ENCODE data around the gene MET. TPM values are rescaled to one million over a fixed set of nuclear protein-coding genes. Genes with fewer than 3 reads are reported as not detected.

MET gene
- total and polyA plus RNA-seq, 2 of the 8 experiments (the other 6 are each of a cell fraction or from before 2014, with no cell fraction given), result 3.5 to 12.9 TPM

DNA sequence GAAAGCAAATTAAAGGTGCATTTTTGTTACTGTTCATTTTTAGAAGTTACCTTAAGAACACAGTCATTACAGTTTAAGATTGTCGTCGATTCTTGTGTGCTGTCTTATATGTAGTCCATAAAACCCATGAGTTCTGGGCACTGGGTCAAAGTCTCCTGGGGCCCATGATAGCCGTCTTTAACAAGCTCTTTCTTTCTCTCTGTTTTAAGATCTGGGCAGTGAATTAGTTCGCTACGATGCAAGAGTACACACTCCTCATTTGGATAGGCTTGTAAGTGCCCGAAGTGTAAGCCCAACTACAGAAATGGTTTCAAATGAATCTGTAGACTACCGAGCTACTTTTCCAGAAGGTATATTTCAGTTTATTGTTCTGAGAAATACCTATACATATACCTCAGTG lies 99.6 kb downstream of the MET start (continued):
- TF ChIP-seq CHD1 (IDR thresholded peaks at IDR 0.05; ENCODE audit: low read depth, low read length), result no peak
- no peak for TF ChIP-seq TBP (IDR thresholded peaks at IDR 0.05; ENCODE audit: low read depth, low read length)
- no peak for TF ChIP-seq KDM5A (IDR thresholded peaks at IDR 0.05; ENCODE audit: low read length)
- TF ChIP-seq CHD2 (IDR thresholded peaks at IDR 0.05; ENCODE audit: low read length), result no peak
- TF ChIP-seq PHF8 (conservative IDR thresholded peaks at IDR 0.05; ENCODE audit: low read depth, low read length), result no peak
- no peak for TF ChIP-seq SIX5 (IDR thresholded peaks at IDR 0.05; ENCODE audit: low read depth, low read length)
- no peak for TF ChIP-seq SP4 (IDR thresholded peaks at IDR 0.05; ENCODE audit: low read length)
